DLD1 (cell line): ENCODE data around the gene C1QL2.

Source experiments
- in situ Hi-C: cut with HindIII; loops from 2 replicates; pipeline ENCODE4 v1.10.0; 2017; ENCODE audit warnings: low sequenced_read_pairs

The C1QL2 gene

GRCh38 chr2:119147776-119148715 lies 10.5 kb downstream of the C1QL2 start:
- in situ Hi-C loops, result no loop called here

GRCh38 chr2:119144806-119145205 lies 13.7 kb downstream of the C1QL2 start:
- in situ Hi-C loops, result no loop called here

- in situ Hi-C loops, result no loop called here
These were observed 15.7 kb downstream of the C1QL2 start for GRCh38 chr2:119142824-119143223.

- in situ Hi-C loops, result no loop called here
These were observed 21.0 kb downstream of the C1QL2 start for GRCh38 chr2:119137502-119137901.

GRCh38 chr2:119136872-119137271 lies 21.7 kb downstream of the C1QL2 start:
- in situ Hi-C loops, result no loop called here

GRCh38 chr2:119136093-119136492 lies 22.5 kb downstream of the C1QL2 start:
- in situ Hi-C loops, result no loop called here

- in situ Hi-C loops, result no loop called here
These were observed 23.8 kb downstream of the C1QL2 start for GRCh38 chr2:119134775-119135174.

GRCh38 chr2:119126650-119127049 lies 31.9 kb downstream of the C1QL2 start:
- in situ Hi-C loops, result no loop called here

- in situ Hi-C loops, result no loop called here
These were observed 35.2 kb downstream of the C1QL2 start for GRCh38 chr2:119123389-119123788.

GRCh38 chr2:119122663-119123062 lies 35.9 kb downstream of the C1QL2 start:
- in situ Hi-C loops, result no loop called here

- in situ Hi-C loops, result loop anchor here (5.0 kb wide), 1 partner anchor 62 kb away; no protein-coding TSS in a partner anchor
These were observed 38.4 kb downstream of the C1QL2 start for GRCh38 chr2:119119999-119120756.

- in situ Hi-C loops, result loop anchor here (5.0 kb wide), 1 partner anchor 63 kb away; no protein-coding TSS in a partner anchor
These were observed 39.3 kb downstream of the C1QL2 start for GRCh38 chr2:119119076-119119785.

GRCh38 chr2:119117891-119118882 lies 40.4 kb downstream of the C1QL2 start:
- in situ Hi-C loops, result loop anchor here (5.0 kb wide), 1 partner anchor 64 kb away; no protein-coding TSS in a partner anchor

- in situ Hi-C loops, result loop anchor here (5.0 kb wide), 1 partner anchor 65 kb away; no protein-coding TSS in a partner anchor
These were observed 41.1 kb downstream of the C1QL2 start for GRCh38 chr2:119117408-119117807.

- in situ Hi-C loops, result loop anchor here (5.0 kb wide), 1 partner anchor 66 kb away; no protein-coding TSS in a partner anchor
These were observed 41.9 kb downstream of the C1QL2 start for GRCh38 chr2:119116411-119117295.

GRCh38 chr2:119114266-119114665 lies 44.3 kb downstream of the C1QL2 start:
- in situ Hi-C loops, result no loop called here

GRCh38 chr2:119113489-119113770 lies 45.1 kb downstream of the C1QL2 start:
- in situ Hi-C loops, result no loop called here

GRCh38 chr2:119112770-119113488 lies 45.6 kb downstream of the C1QL2 start:
- in situ Hi-C loops, result no loop called here
